Astrocyte of the spinal cord (primary cell): ENCODE data around the gene PEX26.
"Not testable (repeated sequence)": the region's sequence is repeated elsewhere in the genome, so short reads cannot be mapped to it uniquely, and the experiment has no call there.

Source experiments
- DNase-seq: peaks from one replicate; pipeline ENCODE4 v3.0.0; 2011; ENCODE audit warnings: low read depth, low spot score
- H3K4me3 ChIP-seq: 2 replicates; pipeline ENCODE4 v1.5.1; 2011; ENCODE audit warnings: low read depth, mild to moderate bottlenecking, low read length, moderate library complexity
- in situ Hi-C: cut with HindIII; loops from 2 replicates; pipeline ENCODE4 v1.10.0; 2017; ENCODE audit warnings: low sequenced_read_pairs
- TF ChIP-seq, protein P1 (sequence below): IDR thresholded peaks from 2 replicates; pipeline ENCODE4 v1.5.1; 2012; ENCODE audit warnings: low read depth, mild to moderate bottlenecking, low read length, inconsistent platforms

The PEX26 gene

DNA sequence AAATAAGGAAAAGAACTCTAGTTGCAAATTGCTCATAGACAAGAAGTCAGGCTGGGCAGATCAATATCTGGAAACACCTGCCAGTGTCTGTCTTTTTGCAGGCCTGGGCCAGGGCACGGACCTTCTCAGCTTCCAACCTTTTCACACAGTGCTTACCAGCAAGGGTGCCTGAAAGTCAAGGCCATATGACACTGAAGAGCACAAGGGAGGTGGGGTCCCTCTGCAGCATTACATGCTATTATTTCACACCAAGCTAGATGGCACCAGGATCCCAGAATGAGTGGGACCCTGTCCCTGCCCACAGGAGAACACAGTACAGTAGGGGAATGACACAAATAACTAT lies 5.9 kb upstream of the PEX26 start:
- TF ChIP-seq, protein P1, sequence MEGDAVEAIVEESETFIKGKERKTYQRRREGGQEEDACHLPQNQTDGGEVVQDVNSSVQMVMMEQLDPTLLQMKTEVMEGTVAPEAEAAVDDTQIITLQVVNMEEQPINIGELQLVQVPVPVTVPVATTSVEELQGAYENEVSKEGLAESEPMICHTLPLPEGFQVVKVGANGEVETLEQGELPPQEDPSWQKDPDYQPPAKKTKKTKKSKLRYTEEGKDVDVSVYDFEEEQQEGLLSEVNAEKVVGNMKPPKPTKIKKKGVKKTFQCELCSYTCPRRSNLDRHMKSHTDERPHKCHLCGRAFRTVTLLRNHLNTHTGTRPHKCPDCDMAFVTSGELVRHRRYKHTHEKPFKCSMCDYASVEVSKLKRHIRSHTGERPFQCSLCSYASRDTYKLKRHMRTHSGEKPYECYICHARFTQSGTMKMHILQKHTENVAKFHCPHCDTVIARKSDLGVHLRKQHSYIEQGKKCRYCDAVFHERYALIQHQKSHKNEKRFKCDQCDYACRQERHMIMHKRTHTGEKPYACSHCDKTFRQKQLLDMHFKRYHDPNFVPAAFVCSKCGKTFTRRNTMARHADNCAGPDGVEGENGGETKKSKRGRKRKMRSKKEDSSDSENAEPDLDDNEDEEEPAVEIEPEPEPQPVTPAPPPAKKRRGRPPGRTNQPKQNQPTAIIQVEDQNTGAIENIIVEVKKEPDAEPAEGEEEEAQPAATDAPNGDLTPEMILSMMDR = no peak
- DNase-seq = no peak
- in situ Hi-C loops = no loop called here
- no peak overlapping the region for H3K4me3 ChIP-seq

DNA sequence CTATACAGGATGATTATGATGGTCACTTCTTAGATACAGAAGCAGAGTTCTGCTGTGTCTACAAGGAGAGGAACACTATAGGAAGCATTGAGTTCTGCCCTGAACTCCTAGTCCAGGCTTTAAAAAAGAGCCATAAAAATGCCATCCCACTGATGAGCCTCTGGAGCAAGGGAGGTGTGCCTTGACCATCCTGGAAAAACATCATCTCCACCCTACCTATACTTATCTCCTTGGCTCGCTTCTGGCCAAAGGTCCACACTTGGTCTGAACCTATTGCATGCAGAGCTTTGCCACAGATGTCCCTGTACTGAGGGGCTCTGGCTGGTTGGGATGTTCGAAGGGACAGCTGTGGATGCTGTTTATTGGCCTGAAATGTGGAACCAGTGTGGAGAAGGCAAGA lies 4.3 kb upstream of the PEX26 start:
- TF ChIP-seq, protein P1 = no peak
- no peak overlapping the region for H3K4me3 ChIP-seq
- in situ Hi-C loops = no loop called here
- no peak for DNase-seq

DNA sequence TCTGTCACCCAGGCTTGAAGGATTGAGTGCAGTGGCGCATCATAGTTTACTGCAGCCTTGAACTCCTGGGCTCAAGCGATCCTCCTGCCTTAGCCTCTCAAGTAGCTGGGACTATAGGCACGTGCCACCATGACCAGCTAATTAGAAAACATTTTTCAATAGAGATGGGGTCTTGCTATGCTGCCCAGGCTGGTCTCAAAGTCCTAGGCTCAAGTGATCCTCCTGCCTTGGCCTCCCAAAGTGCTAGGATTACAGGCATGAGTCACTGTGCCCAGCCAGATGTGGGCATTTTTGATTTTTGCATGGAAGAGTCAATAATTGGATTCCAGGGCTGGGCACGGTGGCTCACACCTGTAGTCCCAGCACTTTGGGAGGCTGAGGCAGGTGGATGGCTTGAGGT lies 3.9 kb upstream of the PEX26 start:
- in situ Hi-C loops, DNase-seq: not testable (repeated sequence)

GRCh38 chr22:18075101-18075719 lies 2.6 kb upstream of the PEX26 start:
- no peak overlapping the region for H3K4me3 ChIP-seq
- TF ChIP-seq, protein P1 = no peak
- DNase-seq = no peak
- in situ Hi-C loops = no loop called here

More for the DNA sequence above, 3.9 kb upstream of the PEX26 start:
- H3K4me3 ChIP-seq = not testable (repeated sequence)

GRCh38 chr22:18075720-18076497 lies 1.9 kb upstream of the PEX26 start:
- peak; percentile 90 for DNase-seq
- TF ChIP-seq, protein P1 = peak; percentile 72
- no peak overlapping the region for H3K4me3 ChIP-seq
- in situ Hi-C loops = no loop called here

DNA sequence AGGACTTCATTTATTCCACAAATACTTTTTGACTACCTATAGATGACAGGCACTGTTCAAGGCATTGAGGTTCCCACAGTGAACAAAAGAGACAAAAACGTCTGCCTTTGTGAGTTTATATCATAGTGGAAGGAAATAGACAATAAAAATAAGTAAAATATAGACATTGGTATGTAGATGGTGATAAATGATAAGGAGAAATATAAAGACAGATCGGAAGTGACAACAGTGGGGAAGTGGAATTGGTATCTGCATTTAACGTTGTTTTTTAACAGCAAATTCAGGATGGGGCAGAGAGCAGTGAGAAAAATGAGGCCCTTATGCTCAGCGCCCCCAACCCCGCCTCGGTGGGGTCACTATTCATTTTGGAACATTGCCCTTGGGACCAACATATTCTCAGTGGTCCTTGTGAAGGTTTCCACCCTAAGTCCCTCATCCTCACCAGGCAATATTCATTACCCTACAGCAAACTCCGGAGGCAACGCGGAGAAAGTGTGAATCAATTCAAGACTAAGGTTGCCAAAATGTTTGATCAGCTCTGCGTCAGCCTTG lies 627 bp upstream of the PEX26 start:
- no peak for DNase-seq
- H3K4me3 ChIP-seq = peak overlapping the region; percentile 96
- in situ Hi-C loops = no loop called here
- TF ChIP-seq, protein P1 = no peak
